ENCODE results near the gene SCD5. TPM values are rescaled to one million over a fixed set of nuclear protein-coding genes. Genes with fewer than 3 reads are reported as not detected.
A peak's percentile ranks its signal among the peaks of the same experiment; 100 is the strongest.

The SCD5 gene
- total RNA-seq, 1 donor, result 18.0 TPM

DNA sequence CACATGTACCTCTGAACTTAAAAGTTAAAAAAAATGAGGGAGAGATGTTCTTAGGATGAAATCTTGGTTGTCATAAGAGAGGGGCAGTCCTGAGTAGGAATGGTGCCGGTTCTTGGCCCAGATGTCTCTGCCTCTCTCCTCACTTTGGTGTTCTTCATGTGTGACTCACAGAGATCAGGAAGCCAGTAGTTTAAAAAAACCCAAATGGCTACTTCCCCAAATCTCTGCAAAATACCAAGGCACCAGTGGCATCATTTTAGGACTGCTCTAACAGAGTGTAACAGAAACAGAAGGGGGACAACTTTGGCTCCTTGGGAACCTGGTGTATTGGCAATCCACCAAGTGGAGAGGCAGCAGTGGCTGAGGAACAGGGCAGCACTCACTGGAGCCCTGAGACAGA lies 116.8 kb downstream of the SCD5 start:
- no peak for TF ChIP-seq CTCF (IDR thresholded peaks at IDR 0.05; ENCODE audit: insufficient read depth, low read length)
- DNase-seq (ENCODE audit: low read depth), result peak; percentile 23

DNA sequence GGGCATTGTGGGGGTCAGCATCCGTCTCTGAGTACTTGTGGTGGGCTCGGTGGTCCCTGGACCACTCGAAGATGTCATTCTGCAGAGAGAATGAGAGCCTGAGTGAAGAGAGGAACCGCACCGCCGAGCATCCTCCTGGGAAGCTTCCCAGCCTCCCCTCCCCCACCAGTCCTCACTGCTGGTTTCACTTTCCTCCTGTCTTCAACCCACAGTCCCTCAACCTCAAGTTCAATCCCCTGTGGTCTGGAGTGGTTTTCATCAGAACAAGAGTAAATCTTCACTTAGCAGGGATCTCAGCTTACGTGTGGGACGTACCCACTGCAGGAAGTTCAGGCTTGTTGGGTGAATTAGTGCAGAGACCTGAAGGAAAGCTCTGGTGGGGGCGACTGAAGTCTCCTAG lies 117.8 kb downstream of the SCD5 start:
- DNase-seq (ENCODE audit: low read depth), result no peak
- no peak for TF ChIP-seq CTCF (IDR thresholded peaks at IDR 0.05; ENCODE audit: insufficient read depth, low read length)
- no peak overlapping the region for H3K4me3 ChIP-seq (ENCODE audit: low read depth, low read length)

More for the DNA sequence above, 116.8 kb downstream of the SCD5 start:
- no peak overlapping the region for H3K4me3 ChIP-seq (ENCODE audit: low read depth, low read length)

- no peak for TF ChIP-seq CTCF (IDR thresholded peaks at IDR 0.05; ENCODE audit: insufficient read depth, low read length)
- no peak overlapping the region for H3K4me3 ChIP-seq (ENCODE audit: low read depth, low read length)
- no peak for DNase-seq (ENCODE audit: low read depth)
Measured at GRCh38 chr4:82679531-82679930, 119.1 kb downstream of the SCD5 start.

GRCh38 chr4:82678051-82678450 lies 120.5 kb downstream of the SCD5 start:
- DNase-seq (ENCODE audit: low read depth), result no peak
- no peak overlapping the region for H3K4me3 ChIP-seq (ENCODE audit: low read depth, low read length)
- no peak for TF ChIP-seq CTCF (IDR thresholded peaks at IDR 0.05; ENCODE audit: insufficient read depth, low read length)

- TF ChIP-seq CTCF (IDR thresholded peaks at IDR 0.05; ENCODE audit: insufficient read depth, low read length), result no peak
- no peak for DNase-seq (ENCODE audit: low read depth)
- no peak overlapping the region for H3K4me3 ChIP-seq (ENCODE audit: low read depth, low read length)
Measured at GRCh38 chr4:82677327-82677726, 121.3 kb downstream of the SCD5 start.

DNA sequence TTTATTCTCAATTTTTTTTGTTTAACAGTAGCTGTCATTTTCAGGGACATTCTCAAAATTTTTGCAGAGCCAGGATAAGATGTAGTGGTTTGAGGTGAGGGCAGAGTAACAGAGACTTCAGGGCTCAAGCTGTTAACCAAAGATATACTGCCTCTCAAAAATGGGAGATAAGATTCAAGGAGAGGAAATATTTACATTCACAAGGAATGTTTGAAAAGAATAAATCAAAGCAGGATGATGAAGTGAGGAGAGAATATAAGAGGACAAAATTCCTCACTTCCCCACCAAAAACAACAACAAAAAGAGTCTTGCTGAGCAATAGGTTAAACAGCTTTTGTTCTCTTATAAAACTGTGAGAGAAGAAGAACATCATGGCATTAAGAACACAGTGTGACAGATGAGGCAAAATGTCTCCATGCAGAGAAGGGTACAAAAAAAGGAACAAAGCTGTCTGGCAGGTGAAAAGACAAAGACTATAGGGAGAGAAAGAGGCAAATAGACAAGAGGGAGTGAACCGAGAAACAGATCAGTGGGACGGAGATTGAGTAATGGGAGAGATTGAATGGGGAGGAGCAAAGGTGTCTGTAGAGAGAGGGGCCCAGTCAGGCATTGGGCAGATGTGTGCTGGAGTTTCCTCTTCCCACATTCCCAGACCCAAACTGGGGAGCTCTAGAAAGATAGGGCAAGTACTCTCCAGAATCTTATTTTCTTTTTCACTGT lies 130.7 kb downstream of the SCD5 start:
- DNase-seq (ENCODE audit: low read depth), result peak; percentile 33
- no peak overlapping the region for H3K4me3 ChIP-seq (ENCODE audit: low read depth, low read length)
- TF ChIP-seq CTCF (IDR thresholded peaks at IDR 0.05; ENCODE audit: insufficient read depth, low read length), result no peak
